H1 (cell line): ENCODE measurements around the gene USP24.

Source experiments
- CHD1 ChIP-seq: IDR thresholded peaks from 2 replicates; pipeline ENCODE4 v1.6.1; 2012; ENCODE audit warnings: low read depth, low read length, improper control_type of control experiment
- GABPA ChIP-seq: IDR thresholded peaks from 2 replicates; pipeline ENCODE4 v1.6.1; 2011; ENCODE audit warnings: mild to moderate bottlenecking, low read length, moderate library complexity, borderline replicate concordance; ENCODE audit not compliant: insufficient read depth
- HDAC2 ChIP-seq, 2 experiments: fragments of 300-600 bp in 1 of 2; sonication (generic) in 1 of 2; IDR thresholded peaks; 2 replicates each; pipeline ENCODE4 v1.6.1; 2011 to 2012; ENCODE audit warnings: low read depth in 2 of 2, low read length in 2 of 2, mild to moderate bottlenecking in 2 of 2, moderate library complexity in 2 of 2, borderline replicate concordance in 1 of 2, inconsistent platforms in 1 of 2
- KDM1A ChIP-seq: fragments of 200-600, 300-600 bp; sonication (generic); IDR thresholded peaks from 2 replicates; pipeline ENCODE4 v1.7.1; 2016; ENCODE audit warnings: mild to moderate bottlenecking, low read length, borderline replicate concordance
- KDM5A ChIP-seq: fragments of 200-600 bp; IDR thresholded peaks from 2 replicates; pipeline ENCODE4 v1.7.1; 2012; ENCODE audit warnings: mild to moderate bottlenecking, low read length, inconsistent platforms, mixed read lengths
- POLR2A ChIP-seq, 2 experiments: IDR thresholded peaks; 1 replicate in 1 of 2; 2 replicates in 1 of 2; pipeline ENCODE4 v1.6.1; 2011; ENCODE audit warnings: low read depth in 2 of 2, low read length in 2 of 2, mild to moderate bottlenecking in 2 of 2; ENCODE audit errors: control extremely low read depth in 1 of 2
- POLR2AphosphoS5 ChIP-seq: IDR thresholded peaks from 2 replicates; pipeline ENCODE4 v1.6.1; 2011; ENCODE audit warnings: low read depth, low read length
- SRF ChIP-seq: IDR thresholded peaks from 2 replicates; pipeline ENCODE4 v1.6.1; 2011; ENCODE audit warnings: mild to moderate bottlenecking, low read depth, low read length, moderate library complexity
- USF2 ChIP-seq: IDR thresholded peaks from 2 replicates; pipeline ENCODE4 v1.6.1; 2011; ENCODE audit warnings: low read length, improper control_type of control experiment
- YY1 ChIP-seq: IDR thresholded peaks from 2 replicates; pipeline ENCODE4 v1.6.1; 2011; ENCODE audit warnings: low read depth, mild to moderate bottlenecking, low read length
- TF ChIP-seq, protein P1 (sequence below), 3 experiments: IDR thresholded peaks; 1 replicate in 2 of 3; 2 replicates in 1 of 3; pipeline versions ENCODE4 v1.5.1 to v1.6.1; 2011; ENCODE audit warnings: low read length in 3 of 3, mild to moderate bottlenecking in 3 of 3, inconsistent platforms in 2 of 3, low read depth in 1 of 3, moderate library complexity in 1 of 3; ENCODE audit not compliant: insufficient read depth in 1 of 3; ENCODE audit errors: control extremely low read depth in 1 of 3

DNA sequence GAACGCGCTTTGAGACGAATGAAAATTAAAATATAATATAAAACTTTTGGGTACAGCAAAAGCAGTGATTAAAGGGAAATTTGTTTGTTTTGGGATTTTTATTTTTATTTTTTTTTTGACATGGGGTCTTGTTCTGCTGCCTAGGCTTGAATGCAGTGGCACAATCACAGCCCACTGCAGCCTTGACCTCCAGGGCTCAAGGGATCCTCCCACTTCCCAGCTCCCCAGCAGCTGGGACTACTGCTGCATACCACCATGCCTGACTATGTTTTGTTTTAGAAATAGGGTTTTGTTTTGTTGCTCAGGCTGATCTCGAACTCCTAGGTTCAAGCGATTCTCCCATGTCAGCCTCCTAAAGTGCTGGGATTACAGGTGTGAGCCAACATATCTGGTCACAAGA, 30.3 kb downstream of the USP24 start:
- TF ChIP-seq, protein P1, sequence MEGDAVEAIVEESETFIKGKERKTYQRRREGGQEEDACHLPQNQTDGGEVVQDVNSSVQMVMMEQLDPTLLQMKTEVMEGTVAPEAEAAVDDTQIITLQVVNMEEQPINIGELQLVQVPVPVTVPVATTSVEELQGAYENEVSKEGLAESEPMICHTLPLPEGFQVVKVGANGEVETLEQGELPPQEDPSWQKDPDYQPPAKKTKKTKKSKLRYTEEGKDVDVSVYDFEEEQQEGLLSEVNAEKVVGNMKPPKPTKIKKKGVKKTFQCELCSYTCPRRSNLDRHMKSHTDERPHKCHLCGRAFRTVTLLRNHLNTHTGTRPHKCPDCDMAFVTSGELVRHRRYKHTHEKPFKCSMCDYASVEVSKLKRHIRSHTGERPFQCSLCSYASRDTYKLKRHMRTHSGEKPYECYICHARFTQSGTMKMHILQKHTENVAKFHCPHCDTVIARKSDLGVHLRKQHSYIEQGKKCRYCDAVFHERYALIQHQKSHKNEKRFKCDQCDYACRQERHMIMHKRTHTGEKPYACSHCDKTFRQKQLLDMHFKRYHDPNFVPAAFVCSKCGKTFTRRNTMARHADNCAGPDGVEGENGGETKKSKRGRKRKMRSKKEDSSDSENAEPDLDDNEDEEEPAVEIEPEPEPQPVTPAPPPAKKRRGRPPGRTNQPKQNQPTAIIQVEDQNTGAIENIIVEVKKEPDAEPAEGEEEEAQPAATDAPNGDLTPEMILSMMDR (IDR thresholded peaks at IDR 0.05; ENCODE audit: control extremely low read depth in 1 of 3, insufficient read depth in 1 of 3, low read depth in 1 of 3, low read length in 3 of 3) = no peak
- no peak for TF ChIP-seq CHD1
- no peak for TF ChIP-seq KDM5A
- no peak for TF ChIP-seq SRF
- no peak for TF ChIP-seq HDAC2 (IDR thresholded peaks at IDR 0.05; ENCODE audit: borderline replicate concordance in 1 of 2, low read depth in 2 of 2, low read length in 2 of 2)
- TF ChIP-seq KDM1A = no peak
- TF ChIP-seq POLR2AphosphoS5 = no peak
- no peak for TF ChIP-seq GABPA
- TF ChIP-seq USF2 = no peak
- no peak for TF ChIP-seq POLR2A (IDR thresholded peaks at IDR 0.05; ENCODE audit: control extremely low read depth in 1 of 2, low read depth in 2 of 2, low read length in 2 of 2)
- TF ChIP-seq YY1 = no peak
